Activated T-cell treated with anti-CD3 and anti-CD28 coated beads, Interleukin-2, amount 50 U/mL, for 48 hours (primary cell): Measurements from ENCODE around the gene MRAP2.
"Not testable (repeated sequence)": the region's sequence is repeated elsewhere in the genome, so short reads cannot be mapped to it uniquely, and the experiment has no call there.

Source experiments
- DNase-seq, 2 experiments: peaks; one replicate each; pipeline ENCODE4 v3.0.0-alpha.2; 2020

MRAP2 gene

DNA sequence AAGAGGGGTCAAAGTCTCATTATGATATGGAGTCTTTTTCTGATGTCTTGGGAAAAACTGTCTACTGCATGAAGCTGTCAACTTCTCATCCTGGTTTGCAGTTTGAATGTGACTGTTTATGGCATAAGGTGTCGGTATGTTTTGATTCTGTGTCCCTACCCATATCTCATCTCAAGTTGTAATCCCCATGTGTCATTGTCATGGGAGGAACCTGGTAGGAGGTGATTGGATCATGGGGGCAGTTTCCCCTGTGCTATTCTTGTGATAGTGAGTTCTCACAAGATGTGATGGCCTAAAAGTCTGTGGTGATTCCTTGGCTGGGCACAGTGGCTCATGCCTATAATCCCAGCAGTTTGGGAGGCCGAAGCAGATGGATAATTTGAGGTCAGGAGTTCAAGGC, 47.6 kb downstream of the MRAP2 start:
- DNase-seq = no peak

DNA sequence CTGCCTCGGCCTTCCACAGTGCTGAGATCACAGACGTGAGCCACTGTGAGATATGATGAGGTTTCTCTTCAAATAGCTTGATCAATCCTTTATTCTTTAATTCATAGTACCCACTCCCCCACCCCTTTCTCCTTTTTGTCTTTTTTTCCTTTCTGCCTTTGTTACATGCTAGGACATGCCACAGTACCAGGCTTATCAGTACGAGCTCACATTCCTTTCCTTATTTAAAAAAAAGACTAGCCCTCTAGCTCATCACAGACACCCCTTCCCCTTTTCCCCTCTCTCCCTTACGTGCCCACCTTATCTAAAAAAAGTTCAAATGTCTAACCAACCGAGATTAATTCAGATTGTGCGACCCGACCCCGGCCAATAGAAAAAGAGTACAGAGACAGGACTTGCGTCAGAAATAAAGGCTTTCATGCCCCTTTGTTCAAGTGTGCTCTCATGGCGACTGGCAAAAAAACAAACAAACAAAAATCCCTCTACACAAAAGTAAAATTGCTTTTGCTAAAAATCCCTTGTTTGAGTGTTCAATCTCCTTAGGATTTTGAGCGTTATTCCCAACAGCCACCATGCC, 49.2 kb downstream of the MRAP2 start:
- DNase-seq = no peak

DNA sequence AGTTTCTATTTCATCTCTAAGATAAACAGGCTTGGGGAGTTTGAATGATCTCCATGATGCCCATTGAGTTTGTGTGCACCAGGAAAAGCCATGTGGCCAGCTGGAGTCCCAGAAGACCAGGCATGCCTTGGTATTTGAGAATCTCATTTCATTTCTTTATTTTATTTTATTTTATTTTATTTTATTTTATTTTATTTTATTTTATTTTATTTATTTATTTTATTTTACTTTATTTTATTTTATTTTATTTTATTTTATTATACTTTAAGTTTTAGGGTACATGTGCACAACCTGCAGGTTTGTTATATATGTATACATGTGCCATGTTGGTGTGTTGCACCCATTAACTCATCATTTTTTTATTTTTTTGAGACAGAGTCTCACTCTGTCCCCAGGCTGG, 51.1 kb downstream of the MRAP2 start:
- DNase-seq = not testable (repeated sequence)

DNA sequence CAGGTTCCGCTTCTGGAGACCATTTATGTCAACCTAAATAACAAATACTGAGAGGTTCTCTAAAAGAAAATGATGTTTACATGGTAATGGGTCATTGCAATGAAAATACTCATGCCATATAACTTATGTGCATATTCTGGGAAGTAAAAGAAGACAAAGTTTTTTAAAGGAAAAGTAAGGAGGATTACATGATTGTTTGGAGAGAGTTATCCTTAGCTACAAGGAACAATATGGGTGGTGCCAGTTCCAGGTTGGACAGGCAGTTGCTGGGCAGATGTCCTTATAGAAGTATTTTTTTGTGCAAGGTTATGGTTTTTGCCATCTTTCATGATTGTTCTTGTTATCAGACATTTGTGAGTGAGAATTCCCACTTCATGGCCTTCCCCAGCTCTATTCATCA, 52.5 kb downstream of the MRAP2 start:
- no peak for DNase-seq

GRCh38 chr6:84086545-84087429, 53.2 kb downstream of the MRAP2 start:
- DNase-seq = no peak

- no peak for DNase-seq
Measured at GRCh38 chr6:84089081-84089480, 55.5 kb downstream of the MRAP2 start.

- DNase-seq = no peak
Measured at GRCh38 chr6:84089552-84089951, 56.0 kb downstream of the MRAP2 start.

DNA sequence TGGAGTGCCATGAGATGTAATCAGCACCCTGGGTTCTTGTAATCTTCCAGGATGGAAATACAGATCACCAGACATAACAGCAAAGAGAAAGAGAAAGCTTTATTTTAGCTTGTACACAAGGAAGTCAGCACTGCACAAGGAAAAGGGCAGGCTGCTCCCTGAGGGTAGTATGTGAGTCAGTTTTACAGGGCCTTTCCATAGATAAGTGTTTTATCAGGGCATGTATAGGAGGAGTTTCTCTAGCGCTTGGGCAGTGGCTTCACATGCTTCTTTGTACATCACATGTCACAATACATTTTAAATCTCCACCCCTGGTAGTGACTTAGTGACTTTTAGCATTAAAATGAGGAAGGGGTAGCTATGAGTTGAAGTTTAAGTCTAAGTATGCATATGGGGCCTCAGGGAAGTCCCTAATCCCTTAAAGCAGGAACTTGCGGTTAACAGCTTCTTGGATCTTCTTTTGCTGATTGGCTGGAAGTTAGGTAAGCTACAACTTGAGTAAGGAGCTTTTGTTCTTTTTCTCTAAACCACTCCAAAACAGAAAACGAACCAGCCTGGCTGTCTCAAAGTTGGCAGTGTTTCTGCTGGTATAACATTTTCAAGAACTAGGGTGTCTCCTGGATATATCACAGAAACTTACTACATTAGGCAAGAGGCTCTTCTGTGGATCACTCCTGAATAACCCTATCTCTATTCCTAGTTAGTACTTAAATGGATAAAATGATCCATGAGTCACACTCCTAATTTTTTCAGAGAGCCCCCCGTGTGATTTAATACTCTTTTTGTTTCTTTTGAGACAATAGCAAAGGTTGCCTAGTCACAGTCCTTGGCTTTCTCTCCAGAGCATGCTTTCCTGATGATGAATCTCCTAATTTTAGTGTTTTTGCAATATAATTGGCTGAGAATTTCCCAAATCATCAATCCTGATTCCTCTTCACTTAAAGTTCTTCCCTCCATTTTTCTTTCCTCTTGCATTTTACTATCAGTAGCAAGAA, 60.2 kb downstream of the MRAP2 start:
- DNase-seq = no peak

DNA sequence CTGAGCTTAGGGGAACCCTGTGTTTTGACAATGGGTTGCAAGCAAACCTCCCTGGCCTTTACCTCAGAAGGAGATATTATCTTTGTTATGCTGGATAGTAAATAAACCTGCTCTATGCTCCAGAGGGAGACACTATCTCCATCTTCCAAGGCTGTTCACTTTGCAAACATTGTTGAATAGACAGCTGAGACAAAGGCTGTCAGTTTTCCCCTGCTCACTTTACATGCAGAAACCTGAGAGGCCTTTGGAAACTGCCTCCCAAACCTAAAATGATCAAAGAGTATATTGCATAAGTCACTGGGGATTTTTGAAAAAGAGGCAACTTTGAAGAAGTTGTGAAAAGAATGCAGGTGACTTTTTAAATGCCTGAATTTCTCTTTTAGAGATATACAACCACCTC, 61.6 kb downstream of the MRAP2 start:
- DNase-seq = no peak

- no peak for DNase-seq
Measured at GRCh38 chr6:84103029-84103428, 69.5 kb downstream of the MRAP2 start.

GRCh38 chr6:84105215-84105924, 71.8 kb downstream of the MRAP2 start:
- not testable (repeated sequence) for DNase-seq

- DNase-seq = no peak
Measured at GRCh38 chr6:84107495-84107894, 73.9 kb downstream of the MRAP2 start.

DNA sequence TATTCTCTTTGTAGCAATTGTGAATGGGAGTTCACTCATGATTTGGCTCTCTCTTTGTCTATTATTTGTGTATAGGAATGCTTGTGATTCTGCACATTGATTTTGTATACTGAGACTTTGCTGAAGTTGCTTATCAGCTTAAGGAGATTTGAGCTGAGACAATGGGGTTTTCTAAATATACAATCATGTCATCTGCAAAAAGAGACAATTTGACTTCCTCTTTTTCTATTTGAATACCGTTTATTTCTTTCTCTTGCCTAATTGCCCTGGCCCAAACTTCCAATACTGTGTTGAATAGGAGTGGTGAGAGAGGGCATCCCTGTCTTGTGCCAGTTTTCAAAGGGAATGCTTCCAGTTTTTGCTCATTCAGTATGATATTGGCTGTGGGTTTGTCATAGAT, 77.8 kb downstream of the MRAP2 start:
- DNase-seq = not testable (repeated sequence)

- DNase-seq = not testable (repeated sequence)
Measured at GRCh38 chr6:84114933-84115594, 81.5 kb downstream of the MRAP2 start.

DNA sequence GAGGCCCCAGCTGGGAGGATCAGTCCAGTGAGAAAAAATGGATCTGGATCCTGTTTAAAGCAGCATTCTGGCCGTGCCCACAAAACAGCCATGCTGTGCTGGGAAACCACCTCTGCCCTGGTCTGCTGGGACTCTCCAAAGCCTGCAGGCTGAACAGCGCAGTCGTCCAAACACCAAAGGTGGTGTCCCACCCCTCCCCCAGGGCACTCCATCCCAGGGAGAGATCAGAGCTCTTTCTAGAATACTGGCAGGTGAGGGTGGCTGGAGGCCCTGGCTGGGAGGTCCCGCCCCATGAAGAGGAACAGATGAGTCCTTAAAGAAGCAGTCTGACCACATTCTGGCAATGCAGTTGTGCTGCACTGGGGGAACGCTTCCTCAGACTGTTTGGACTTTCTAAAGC, 84.6 kb downstream of the MRAP2 start:
- no peak for DNase-seq

- DNase-seq = no peak
Measured at GRCh38 chr6:84119277-84119676, 85.7 kb downstream of the MRAP2 start.

DNA sequence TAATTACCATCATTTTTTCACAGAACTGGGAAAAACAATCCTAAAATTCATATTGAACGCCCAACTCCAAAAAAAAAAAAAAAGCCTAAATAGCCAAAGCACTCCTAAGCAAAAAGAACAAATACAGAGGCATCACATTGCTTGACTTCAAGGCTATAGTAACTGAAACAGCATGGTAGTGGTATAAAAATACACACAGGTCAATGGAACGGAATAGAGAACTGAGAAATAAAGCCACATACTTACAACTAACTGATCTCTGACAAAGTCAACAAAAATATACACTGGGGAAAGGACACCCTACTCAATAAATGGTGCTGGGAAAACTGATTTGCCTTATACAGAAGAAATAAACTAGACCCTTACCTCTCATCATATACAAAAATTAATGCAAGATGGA, 89.6 kb downstream of the MRAP2 start:
- DNase-seq = no peak

- DNase-seq = not testable (repeated sequence)
Measured at GRCh38 chr6:84129588-84129987, 96.0 kb downstream of the MRAP2 start.

GRCh38 chr6:84133385-84133784, 99.8 kb downstream of the MRAP2 start:
- not testable (repeated sequence) for DNase-seq

DNA sequence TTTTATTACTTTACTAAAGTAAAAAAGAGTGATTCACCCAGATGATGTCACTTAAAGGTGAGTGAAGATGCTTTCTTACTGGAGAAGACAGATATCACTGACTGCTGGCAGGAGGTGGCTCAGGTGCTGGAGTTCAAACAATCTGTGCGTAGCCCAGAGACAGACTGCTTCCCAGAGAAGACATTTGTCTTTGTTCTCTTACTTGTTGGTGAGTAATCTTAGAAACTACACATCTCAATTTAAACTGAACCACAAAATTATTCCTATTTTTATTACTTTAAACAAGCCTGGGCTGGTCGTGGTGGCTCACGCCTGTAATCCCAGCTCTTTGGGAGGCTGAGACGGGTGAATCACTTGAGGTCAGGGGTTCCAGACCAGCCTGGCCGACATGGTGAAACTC, 101.7 kb downstream of the MRAP2 start:
- DNase-seq = no peak

DNA sequence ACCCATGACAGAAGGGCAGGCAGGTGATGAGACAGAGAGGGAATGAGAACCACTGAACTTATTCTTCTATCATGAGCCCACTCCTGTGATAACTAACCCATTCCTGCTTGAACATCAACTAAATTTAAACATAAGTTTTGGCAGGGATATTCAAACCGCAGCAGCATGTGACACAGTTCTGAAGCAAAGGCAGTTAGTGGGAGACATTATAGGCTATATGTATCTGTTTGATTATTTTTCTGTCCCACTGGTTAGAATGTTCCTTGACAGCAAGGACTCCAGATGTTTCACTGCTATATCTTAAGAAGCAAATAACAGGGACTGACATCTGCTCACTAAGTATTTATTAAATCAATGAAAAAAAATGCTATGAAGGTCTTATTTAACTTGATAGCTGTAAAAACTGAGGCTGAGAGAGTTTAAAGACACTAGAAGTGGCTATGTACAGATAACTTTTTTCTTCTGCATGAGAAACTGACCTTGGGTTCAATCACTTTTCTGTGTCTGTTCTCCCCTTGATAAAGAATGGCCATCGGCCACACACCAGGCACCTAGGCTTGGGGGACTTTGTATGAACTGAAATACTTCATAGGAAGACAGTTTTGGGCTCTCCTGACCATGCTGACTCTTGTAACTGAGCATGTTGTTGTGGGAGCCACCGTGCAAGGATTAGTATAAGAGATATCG, 102.9 kb downstream of the MRAP2 start:
- DNase-seq = no peak

DNA sequence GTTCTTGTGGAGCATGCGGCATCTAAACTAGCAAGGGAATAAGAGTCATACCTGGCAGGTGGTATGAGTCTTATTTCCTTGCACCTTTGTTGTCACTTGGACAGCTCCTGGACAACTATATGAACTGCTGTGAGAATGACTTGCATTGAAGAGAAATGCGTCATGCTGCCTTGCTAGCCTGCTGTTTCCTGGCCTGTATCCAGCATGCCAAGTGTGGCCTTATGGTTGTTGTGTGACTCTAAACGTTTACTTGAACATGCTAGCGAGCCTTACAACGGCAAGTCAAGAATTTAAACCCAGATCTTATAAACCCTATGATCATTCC, 103.4 kb downstream of the MRAP2 start:
- no peak for DNase-seq
